Ishikawa (cell line): ENCODE measurements around the gene CYP39A1.

Experiments used
- CEBPB ChIP-seq: IDR thresholded peaks from 2 replicates; pipeline ENCODE4 v1.6.1; 2012
- CREB1 ChIP-seq: IDR thresholded peaks from 2 replicates; pipeline ENCODE4 v1.6.1; 2012; ENCODE audit warnings: low read depth
- EP300 ChIP-seq: IDR thresholded peaks from 2 replicates; pipeline ENCODE4 v1.6.1; 2012; ENCODE audit warnings: borderline replicate concordance
- RAD21 ChIP-seq: IDR thresholded peaks from 2 replicates; pipeline ENCODE4 v1.6.1; 2012; ENCODE audit warnings: low read depth
- TAF1 ChIP-seq: IDR thresholded peaks from 2 replicates; pipeline ENCODE4 v1.6.1; 2012; ENCODE audit warnings: low read depth, mild to moderate bottlenecking
- YY1 ChIP-seq: IDR thresholded peaks from 2 replicates; pipeline ENCODE4 v1.6.1; 2012; ENCODE audit warnings: low read depth
- TF ChIP-seq, protein P1 (sequence below): IDR thresholded peaks from 2 replicates; pipeline ENCODE4 v1.6.1; 2012; ENCODE audit warnings: low read depth, mild to moderate bottlenecking

- TF ChIP-seq RAD21 (no peak), CEBPB (no peak), TAF1 (no peak), CREB1 (no peak), EP300 (no peak), YY1 (no peak)
- TF ChIP-seq, protein P1, sequence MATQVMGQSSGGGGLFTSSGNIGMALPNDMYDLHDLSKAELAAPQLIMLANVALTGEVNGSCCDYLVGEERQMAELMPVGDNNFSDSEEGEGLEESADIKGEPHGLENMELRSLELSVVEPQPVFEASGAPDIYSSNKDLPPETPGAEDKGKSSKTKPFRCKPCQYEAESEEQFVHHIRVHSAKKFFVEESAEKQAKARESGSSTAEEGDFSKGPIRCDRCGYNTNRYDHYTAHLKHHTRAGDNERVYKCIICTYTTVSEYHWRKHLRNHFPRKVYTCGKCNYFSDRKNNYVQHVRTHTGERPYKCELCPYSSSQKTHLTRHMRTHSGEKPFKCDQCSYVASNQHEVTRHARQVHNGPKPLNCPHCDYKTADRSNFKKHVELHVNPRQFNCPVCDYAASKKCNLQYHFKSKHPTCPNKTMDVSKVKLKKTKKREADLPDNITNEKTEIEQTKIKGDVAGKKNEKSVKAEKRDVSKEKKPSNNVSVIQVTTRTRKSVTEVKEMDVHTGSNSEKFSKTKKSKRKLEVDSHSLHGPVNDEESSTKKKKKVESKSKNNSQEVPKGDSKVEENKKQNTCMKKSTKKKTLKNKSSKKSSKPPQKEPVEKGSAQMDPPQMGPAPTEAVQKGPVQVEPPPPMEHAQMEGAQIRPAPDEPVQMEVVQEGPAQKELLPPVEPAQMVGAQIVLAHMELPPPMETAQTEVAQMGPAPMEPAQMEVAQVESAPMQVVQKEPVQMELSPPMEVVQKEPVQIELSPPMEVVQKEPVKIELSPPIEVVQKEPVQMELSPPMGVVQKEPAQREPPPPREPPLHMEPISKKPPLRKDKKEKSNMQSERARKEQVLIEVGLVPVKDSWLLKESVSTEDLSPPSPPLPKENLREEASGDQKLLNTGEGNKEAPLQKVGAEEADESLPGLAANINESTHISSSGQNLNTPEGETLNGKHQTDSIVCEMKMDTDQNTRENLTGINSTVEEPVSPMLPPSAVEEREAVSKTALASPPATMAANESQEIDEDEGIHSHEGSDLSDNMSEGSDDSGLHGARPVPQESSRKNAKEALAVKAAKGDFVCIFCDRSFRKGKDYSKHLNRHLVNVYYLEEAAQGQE, result no peak
Measured at GRCh38 chr6:46501136-46502089, 151.2 kb downstream of the CYP39A1 start.
